Fibroblast of mammary gland (primary cell): ENCODE measurements around the gene BBX.

Experiments used
- DNase-seq: peaks from one replicate; pipeline ENCODE4 v3.0.0-alpha.2; 2010; ENCODE audit warnings: low read depth
- H3K4me3 ChIP-seq: 2 replicates; pipeline ENCODE4 v1.5.1; 2011; ENCODE audit warnings: low read depth, mild to moderate bottlenecking, low read length, moderate library complexity; ENCODE audit not compliant: control insufficient read depth
- TF ChIP-seq, protein P1 (sequence below): conservative IDR thresholded peaks from 2 replicates; pipeline ENCODE4 v1.5.1; 2011; ENCODE audit warnings: low read depth, low read length, inconsistent platforms; ENCODE audit not compliant: control insufficient read depth, insufficient read depth

Gene BBX

DNA sequence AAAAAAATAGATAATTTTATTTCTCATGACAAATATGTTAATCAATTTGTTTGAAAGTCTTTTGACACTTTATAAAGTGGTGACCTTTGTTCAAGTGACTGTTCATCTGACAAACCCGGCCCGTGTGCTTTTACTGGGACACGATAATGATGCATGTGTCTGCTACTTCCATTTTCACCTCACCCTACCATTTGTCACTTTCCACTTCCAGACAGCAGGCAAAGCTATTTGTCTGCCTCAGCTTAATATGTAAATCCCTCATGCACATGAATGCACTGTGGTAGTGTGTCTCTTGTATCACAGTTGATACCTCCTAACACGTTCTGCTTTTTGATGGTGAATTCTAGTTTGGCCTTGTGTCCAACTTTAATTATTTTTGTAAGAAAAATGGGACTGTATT is 204.3 kb downstream of the BBX start:
- TF ChIP-seq, protein P1, sequence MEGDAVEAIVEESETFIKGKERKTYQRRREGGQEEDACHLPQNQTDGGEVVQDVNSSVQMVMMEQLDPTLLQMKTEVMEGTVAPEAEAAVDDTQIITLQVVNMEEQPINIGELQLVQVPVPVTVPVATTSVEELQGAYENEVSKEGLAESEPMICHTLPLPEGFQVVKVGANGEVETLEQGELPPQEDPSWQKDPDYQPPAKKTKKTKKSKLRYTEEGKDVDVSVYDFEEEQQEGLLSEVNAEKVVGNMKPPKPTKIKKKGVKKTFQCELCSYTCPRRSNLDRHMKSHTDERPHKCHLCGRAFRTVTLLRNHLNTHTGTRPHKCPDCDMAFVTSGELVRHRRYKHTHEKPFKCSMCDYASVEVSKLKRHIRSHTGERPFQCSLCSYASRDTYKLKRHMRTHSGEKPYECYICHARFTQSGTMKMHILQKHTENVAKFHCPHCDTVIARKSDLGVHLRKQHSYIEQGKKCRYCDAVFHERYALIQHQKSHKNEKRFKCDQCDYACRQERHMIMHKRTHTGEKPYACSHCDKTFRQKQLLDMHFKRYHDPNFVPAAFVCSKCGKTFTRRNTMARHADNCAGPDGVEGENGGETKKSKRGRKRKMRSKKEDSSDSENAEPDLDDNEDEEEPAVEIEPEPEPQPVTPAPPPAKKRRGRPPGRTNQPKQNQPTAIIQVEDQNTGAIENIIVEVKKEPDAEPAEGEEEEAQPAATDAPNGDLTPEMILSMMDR = no peak

DNA sequence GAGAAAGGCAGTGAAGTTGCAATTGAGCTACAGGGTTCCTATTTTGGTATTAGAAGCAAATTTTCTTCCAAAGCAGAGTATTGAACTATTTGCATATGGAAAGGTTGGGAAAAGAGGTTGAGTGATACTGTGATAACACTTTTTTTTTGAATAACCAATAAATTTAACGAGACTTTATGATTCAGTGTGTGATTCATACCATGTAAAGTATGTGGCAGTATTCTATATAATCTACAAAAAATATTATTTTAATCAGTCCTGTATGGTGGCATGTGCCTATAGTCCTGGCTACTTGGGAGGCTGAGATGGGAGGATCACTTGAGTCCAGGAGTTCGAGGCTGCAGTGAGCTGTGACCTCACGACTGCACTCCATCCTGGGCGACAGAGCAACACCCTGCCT is 206.9 kb downstream of the BBX start:
- H3K4me3 ChIP-seq = no peak overlapping the region
- no peak for DNase-seq
- TF ChIP-seq, protein P1 = no peak

More for the DNA sequence above, 204.3 kb downstream of the BBX start:
- no peak for DNase-seq
- H3K4me3 ChIP-seq = no peak overlapping the region

DNA sequence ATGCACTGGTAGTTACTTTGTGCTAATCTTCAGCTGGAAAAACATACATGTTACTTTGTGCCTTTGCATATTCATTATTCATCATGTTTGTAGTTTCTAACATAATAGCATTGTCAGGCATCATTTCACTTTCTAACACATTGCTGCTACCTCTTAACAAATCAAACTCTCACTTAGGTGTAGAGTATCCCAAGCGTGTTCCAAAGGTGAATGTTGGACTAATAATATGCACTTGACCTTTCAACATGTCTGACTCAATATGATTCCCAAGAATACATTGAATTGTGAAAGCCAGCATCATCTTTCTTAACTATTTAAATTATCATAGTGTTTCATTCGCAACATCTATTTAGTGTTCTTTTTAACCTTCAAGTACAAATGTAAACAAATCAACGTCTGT is 211.6 kb downstream of the BBX start:
- no peak for DNase-seq
- TF ChIP-seq, protein P1 = no peak
- H3K4me3 ChIP-seq = no peak overlapping the region

- H3K4me3 ChIP-seq = no peak overlapping the region
- TF ChIP-seq, protein P1 = no peak
Observed at GRCh38 chr3:107737914-107738313, 215.2 kb downstream of the BBX start.

DNA sequence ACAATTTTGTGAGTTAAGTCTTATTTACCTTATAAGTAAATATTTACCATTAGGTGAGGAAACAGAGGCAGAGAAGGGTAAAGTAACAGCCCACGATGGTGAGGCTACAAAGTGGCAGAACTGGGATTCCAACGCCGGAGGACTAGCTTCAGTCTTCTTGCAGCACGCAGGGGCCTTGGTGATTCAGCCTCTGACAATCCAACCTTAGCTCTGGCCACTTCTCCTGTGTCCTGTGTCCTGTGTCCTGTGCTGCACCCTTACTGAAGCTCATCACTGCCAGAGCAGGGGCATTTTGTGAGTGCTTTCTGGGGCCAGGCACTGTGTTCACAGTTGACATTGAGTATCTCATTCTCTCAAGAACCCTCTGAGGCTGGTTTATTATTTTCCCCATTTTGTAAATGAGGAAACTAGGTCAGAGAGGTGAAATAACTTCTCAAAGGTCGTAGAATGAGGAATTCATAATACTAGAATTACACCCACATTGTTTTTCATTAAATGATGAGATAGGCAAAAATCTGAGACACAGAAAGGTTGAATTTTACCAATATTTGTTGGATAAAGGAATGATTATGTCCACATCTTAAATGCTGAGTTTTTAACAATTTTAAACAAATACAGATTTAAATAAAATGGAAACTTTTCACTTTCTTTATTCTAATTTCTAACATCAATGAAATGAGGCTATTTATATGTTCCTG is 215.9 kb downstream of the BBX start:
- no peak overlapping the region for H3K4me3 ChIP-seq
- DNase-seq = no peak
- TF ChIP-seq, protein P1 = no peak

More at GRCh38 chr3:107737914-107738313, 215.2 kb downstream of the BBX start:
- no peak for DNase-seq

DNA sequence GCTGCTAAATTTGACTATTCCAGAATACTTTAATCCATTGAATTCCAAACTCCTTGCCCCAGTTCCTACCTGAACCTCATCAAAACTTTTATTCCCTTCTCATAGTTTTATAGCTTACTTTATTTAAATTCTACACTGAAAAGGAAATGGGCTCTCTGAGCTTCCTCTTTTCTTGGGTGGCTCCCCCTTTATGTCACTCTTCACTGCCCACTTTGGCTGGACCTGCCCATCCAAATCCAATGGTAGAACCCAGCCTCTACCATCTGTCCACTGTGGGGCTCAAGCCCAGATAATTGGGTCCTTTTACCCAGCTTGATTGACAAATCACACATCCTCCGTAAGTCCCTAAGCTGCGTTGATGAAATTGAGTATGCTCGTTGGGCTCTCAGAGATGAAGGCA is 216.5 kb downstream of the BBX start:
- H3K4me3 ChIP-seq = no peak overlapping the region
- no peak for DNase-seq
- TF ChIP-seq, protein P1 = no peak
